Astrocyte of the cerebellum (primary cell): ENCODE measurements around the gene SYNGR4.

Source experiments
- DNase-seq: peaks from one replicate; pipeline ENCODE4 v3.0.0-alpha.2; 2011; ENCODE audit warnings: low read depth
- H3K4me3 ChIP-seq: 2 replicates; pipeline ENCODE4 v1.5.1; 2011; ENCODE audit warnings: mild to moderate bottlenecking, low read depth, low read length, moderate library complexity
- CTCF ChIP-seq: IDR thresholded peaks from 2 replicates; pipeline ENCODE4 v1.5.1; 2012; ENCODE audit warnings: low read length, low read depth, moderate library complexity, mild to moderate bottlenecking; ENCODE audit errors: missing control alignments
- in situ Hi-C: cut with HindIII; loops from 2 replicates; pipeline ENCODE4 v1.10.0; 2017; ENCODE audit warnings: low sequenced_read_pairs

The SYNGR4 gene

GRCh38 chr19:48348737-48349136, 15.4 kb upstream of the SYNGR4 start:
- in situ Hi-C loops, result no loop called here
- no peak for TF ChIP-seq CTCF
- DNase-seq, result no peak

GRCh38 chr19:48350856-48351255, 13.3 kb upstream of the SYNGR4 start:
- no peak overlapping the region for H3K4me3 ChIP-seq
- DNase-seq, result no peak
- in situ Hi-C loops, result no loop called here
- TF ChIP-seq CTCF, result no peak

More at GRCh38 chr19:48348737-48349136, 15.4 kb upstream of the SYNGR4 start:
- H3K4me3 ChIP-seq, result no peak overlapping the region

- DNase-seq, result no peak
- TF ChIP-seq CTCF, result peak; percentile 82
- no peak overlapping the region for H3K4me3 ChIP-seq
- in situ Hi-C loops, result no loop called here
Observed at GRCh38 chr19:48351341-48351752, 12.8 kb upstream of the SYNGR4 start.

- in situ Hi-C loops, result no loop called here
- TF ChIP-seq CTCF, result no peak
- DNase-seq, result no peak
- no peak overlapping the region for H3K4me3 ChIP-seq
Observed at GRCh38 chr19:48353677-48354076, 10.5 kb upstream of the SYNGR4 start.

GRCh38 chr19:48354332-48354992, 9.7 kb upstream of the SYNGR4 start:
- DNase-seq, result no peak
- no peak overlapping the region for H3K4me3 ChIP-seq
- no peak for TF ChIP-seq CTCF
- in situ Hi-C loops, result no loop called here

- no peak for TF ChIP-seq CTCF
- H3K4me3 ChIP-seq, result no peak overlapping the region
- no peak for DNase-seq
- in situ Hi-C loops, result no loop called here
Observed at GRCh38 chr19:48355365-48355954, 8.7 kb upstream of the SYNGR4 start.
